Stimulated activated CD8-positive, alpha-beta memory T cell treated with anti-CD3 and anti-CD28 coated beads, Interleukin-7, amount 100 ng/mL, for 48 hours (primary cell): ENCODE data around the gene FAM240B.

Source experiments
- DNase-seq, 2 donors: peaks; one replicate each; pipeline ENCODE4 v3.0.0-alpha.2; 2020; ENCODE audit warnings: low read depth in 1 of 2; ENCODE audit errors: extremely low read depth in 1 of 2

FAM240B gene

GRCh38 chr9:38705917-38706316 lies 14.0 kb downstream of the FAM240B start:
- DNase-seq = no peak

GRCh38 chr9:38700695-38701094 lies 19.2 kb downstream of the FAM240B start:
- no peak for DNase-seq

- DNase-seq = no peak
Measured at GRCh38 chr9:38699337-38699736, 20.6 kb downstream of the FAM240B start.

GRCh38 chr9:38697776-38698300 lies 22.1 kb downstream of the FAM240B start:
- no peak for DNase-seq

- DNase-seq = no peak
Measured at GRCh38 chr9:38696999-38697398, 22.9 kb downstream of the FAM240B start.

- DNase-seq = no peak
Measured at GRCh38 chr9:38694676-38695075, 25.3 kb downstream of the FAM240B start.

GRCh38 chr9:38692707-38693106 lies 27.2 kb downstream of the FAM240B start:
- DNase-seq = no peak

- DNase-seq = no peak
Measured at GRCh38 chr9:38690574-38690973, 29.4 kb downstream of the FAM240B start.

GRCh38 chr9:38689678-38690077 lies 30.3 kb downstream of the FAM240B start:
- DNase-seq = no peak

- DNase-seq = no peak
Measured at GRCh38 chr9:38687992-38688391, 31.9 kb downstream of the FAM240B start.

GRCh38 chr9:38687389-38687842 lies 32.5 kb downstream of the FAM240B start:
- DNase-seq = peak in 1 of 2 donors; percentile 25

GRCh38 chr9:38686933-38687332 lies 33.0 kb downstream of the FAM240B start:
- DNase-seq = no peak

- no peak for DNase-seq
Measured at GRCh38 chr9:38685535-38685934, 34.4 kb downstream of the FAM240B start.

GRCh38 chr9:38683336-38683735 lies 36.6 kb downstream of the FAM240B start:
- no peak for DNase-seq

- DNase-seq = no peak
Measured at GRCh38 chr9:38682713-38683112, 37.2 kb downstream of the FAM240B start.

GRCh38 chr9:38681747-38682227 lies 38.1 kb downstream of the FAM240B start:
- no peak for DNase-seq

GRCh38 chr9:38680837-38681445 lies 39.0 kb downstream of the FAM240B start:
- no peak for DNase-seq

GRCh38 chr9:38677660-38678303 lies 42.2 kb downstream of the FAM240B start:
- no peak for DNase-seq

- DNase-seq = no peak
Measured at GRCh38 chr9:38675831-38676230, 44.1 kb downstream of the FAM240B start.

- no peak for DNase-seq
Measured at GRCh38 chr9:38675211-38675610, 44.7 kb downstream of the FAM240B start.

- no peak for DNase-seq
Measured at GRCh38 chr9:38673399-38674193, 46.3 kb downstream of the FAM240B start.
